H1 (cell line): ENCODE data around the gene EFCAB3. TPM values are rescaled to one million over a fixed set of nuclear protein-coding genes. Genes with fewer than 3 reads are reported as not detected.

Source experiments
- CTCF ChIA-PET: fragments of 300-600 bp; sonication (Branson Sonifier 250); formaldehyde crosslinking; loops from one replicate; lab custom pipeline; 2021; ENCODE audit not compliant: partially characterized antibody; lab: Charles Lee
- POLR2A ChIA-PET: fragments of 300-600 bp; sonication (Branson Sonifier 250); formaldehyde crosslinking; loops from one replicate; lab custom pipeline; 2021; ENCODE audit warnings: inconsistent platforms; ENCODE audit not compliant: partially characterized antibody; lab: Charles Lee
- DNase-seq, 2 experiments: peaks; one replicate each; pipeline versions ENCODE4 v3.0.0 to v3.0.0-alpha.2; 2010 to 2022; ENCODE audit warnings: low spot score in 2 of 2, low read depth in 1 of 2, mixed read lengths in 1 of 2
- FAIRE-seq: peaks from 2 replicates; lab custom pipeline; 2011; peaks lifted over from hg19 to GRCh38; lab: Jason Lieb, UNC
- H2AFZ ChIP-seq: 2 replicates; pipeline ENCODE4 v1.8.1; 2012; ENCODE audit warnings: low read length, inconsistent platforms
- H2AK5ac ChIP-seq: 2 replicates; pipeline ENCODE4 v1.6.1; 2013; ENCODE audit warnings: low read depth, low read length
- H2BK120ac ChIP-seq: replicated peaks from 2 replicates; pipeline ENCODE3; 2013; ENCODE audit warnings: low read depth, low read length, inconsistent platforms
- H2BK12ac ChIP-seq: 2 replicates; pipeline ENCODE4 v1.6.1; 2013; ENCODE audit warnings: low read depth, low read length
- H2BK15ac ChIP-seq: 2 replicates; pipeline ENCODE4 v1.6.1; 2013; ENCODE audit warnings: low read length
- H2BK20ac ChIP-seq: 2 replicates; pipeline ENCODE4 v1.6.1; 2013; ENCODE audit warnings: low read length
- H2BK5ac ChIP-seq: 2 replicates; pipeline ENCODE4 v1.6.1; 2013; ENCODE audit warnings: low read depth, low read length
- H3K14ac ChIP-seq: 2 replicates; pipeline ENCODE4 v1.6.1; 2013; ENCODE audit warnings: inconsistent platforms; ENCODE audit not compliant: insufficient read length
- H3K18ac ChIP-seq: 2 replicates; pipeline ENCODE4 v1.6.1; 2013; ENCODE audit warnings: low read length; ENCODE audit errors: extremely low read depth
- H3K23ac ChIP-seq: 2 replicates; pipeline ENCODE4 v1.6.1; 2013; ENCODE audit warnings: inconsistent platforms; ENCODE audit not compliant: insufficient read length
- H3K23me2 ChIP-seq: 2 replicates; pipeline ENCODE4 v1.6.1; 2013; ENCODE audit warnings: low read depth, low read length
- H3K27ac ChIP-seq: 2 replicates; pipeline ENCODE4 v1.6.1; 2011; ENCODE audit warnings: low read depth, low read length, inconsistent platforms
- H3K27me3 ChIP-seq, 4 experiments: replicated peaks in 1 of 4; 1 replicate in 1 of 4; 2 replicates in 3 of 4; pipeline versions ENCODE4 v1.6.1 to v1.8.1; 2011 to 2013; ENCODE audit warnings: low read length in 3 of 4, mild to moderate bottlenecking in 3 of 4, inconsistent platforms in 2 of 4, mixed read lengths in 2 of 4, moderate library complexity in 1 of 4; ENCODE audit not compliant: control insufficient read depth in 3 of 4, insufficient read depth in 3 of 4; ENCODE audit errors: extremely low read depth in 1 of 4
- H3K36me3 ChIP-seq, 4 experiments: 2 replicates each; pipeline versions ENCODE4 v1.6.1 to v1.8.1; 2011 to 2013; ENCODE audit warnings: mild to moderate bottlenecking in 4 of 4, low read length in 3 of 4, moderate library complexity in 2 of 4, control low read depth in 1 of 4, inconsistent platforms in 1 of 4; ENCODE audit not compliant: insufficient read depth in 4 of 4, control insufficient read depth in 2 of 4
- H3K4ac ChIP-seq: replicated peaks from 2 replicates; pipeline ENCODE3; 2013; ENCODE audit warnings: low read length, low read depth, mixed read lengths, inconsistent platforms; ENCODE audit not compliant: insufficient read length
- H3K4me1 ChIP-seq, 4 experiments: replicated peaks in 1 of 4; 1 replicate in 1 of 4; 2 replicates in 3 of 4; pipeline versions ENCODE4 v1.6.1 to v1.8.1; 2011 to 2013; ENCODE audit warnings: low read length in 3 of 4, inconsistent platforms in 2 of 4, mixed read lengths in 1 of 4; ENCODE audit not compliant: insufficient read depth in 4 of 4, control insufficient read depth in 3 of 4
- H3K4me2 ChIP-seq, 2 experiments: 2 replicates each; pipeline versions ENCODE4 v1.6.1 to v1.8.1; 2011 to 2013; ENCODE audit warnings: low read depth in 2 of 2, low read length in 2 of 2, control low read depth in 1 of 2, inconsistent platforms in 1 of 2, mild to moderate bottlenecking in 1 of 2; ENCODE audit not compliant: insufficient read depth in 1 of 2
- H3K4me3 ChIP-seq, 4 experiments: fragments of 200-600, 300-600 bp in 1 of 4; sonication (generic), shearing (Covaris generic), sonication (Bioruptor Twin) in 1 of 4; 2 replicates each; pipeline versions ENCODE4 v1.5.1 to v1.8.1; 2011 to 2016; ENCODE audit warnings: low read length in 4 of 4, low read depth in 3 of 4, control low read depth in 2 of 4, inconsistent platforms in 2 of 4, mild to moderate bottlenecking in 2 of 4, mixed read lengths in 1 of 4, moderate library complexity in 1 of 4; ENCODE audit not compliant: insufficient read depth in 2 of 4; ENCODE audit errors: extremely low read depth in 1 of 4
- H3K56ac ChIP-seq: replicated peaks from 2 replicates; pipeline ENCODE3; 2013; ENCODE audit warnings: low read depth, mild to moderate bottlenecking, mixed read lengths, low read length, inconsistent platforms; ENCODE audit not compliant: insufficient read length
- H3K79me1 ChIP-seq: 2 replicates; pipeline ENCODE4 v1.6.1; 2013; ENCODE audit warnings: low read depth, low read length, control low read depth
- H3K79me2 ChIP-seq, 2 experiments: 2 replicates each; pipeline versions ENCODE4 v1.6.1 to v1.8.1; 2012 to 2013; ENCODE audit warnings: low read length in 2 of 2, mild to moderate bottlenecking in 2 of 2, inconsistent platforms in 1 of 2; ENCODE audit not compliant: insufficient read depth in 2 of 2, control insufficient read depth in 1 of 2
- H3K9ac ChIP-seq, 4 experiments: replicated peaks in 1 of 4; 1 replicate in 1 of 4; 2 replicates in 3 of 4; pipeline versions ENCODE4 v1.6.1 to v1.8.1; 2011 to 2013; ENCODE audit warnings: low read depth in 3 of 4, low read length in 3 of 4, control low read depth in 2 of 4, mild to moderate bottlenecking in 2 of 4, moderate library complexity in 2 of 4, inconsistent platforms in 1 of 4; ENCODE audit errors: extremely low read depth in 1 of 4
- H3K9me3 ChIP-seq, 2 experiments: 2 replicates each; pipeline versions ENCODE4 v1.6.1 to v1.8.1; 2012 to 2013; ENCODE audit warnings: mild to moderate bottlenecking in 2 of 2, moderate library complexity in 2 of 2, control low read depth in 1 of 2, inconsistent platforms in 1 of 2, low read depth in 1 of 2, low read length in 1 of 2, mixed read lengths in 1 of 2; ENCODE audit not compliant: insufficient read depth in 2 of 2
- H4K20me1 ChIP-seq, 2 experiments: replicated peaks in 1 of 2; 2 replicates each; pipeline versions ENCODE3 to v1.8.1; 2011 to 2013; ENCODE audit warnings: inconsistent platforms in 2 of 2, low read length in 2 of 2, mild to moderate bottlenecking in 1 of 2; ENCODE audit not compliant: insufficient read depth in 2 of 2, control insufficient read depth in 1 of 2
- H4K5ac ChIP-seq: 2 replicates; pipeline ENCODE4 v1.6.1; 2013; ENCODE audit warnings: low read length, low read depth, mixed read lengths, inconsistent platforms; ENCODE audit not compliant: insufficient read length
- H4K8ac ChIP-seq: 2 replicates; pipeline ENCODE4 v1.8.0; 2013; ENCODE audit warnings: mild to moderate bottlenecking, moderate library complexity, low read length, inconsistent platforms; ENCODE audit not compliant: insufficient read depth; ENCODE audit errors: extremely low read depth
- H4K91ac ChIP-seq: replicated peaks from 2 replicates; pipeline ENCODE3; 2013; ENCODE audit warnings: low read length, mixed read lengths, inconsistent platforms; ENCODE audit not compliant: insufficient read length
- CBX8 ChIP-seq: fragments of 300-800, 300-1000 bp; sonication (generic); IDR thresholded peaks from 2 replicates; pipeline ENCODE4 v1.7.1; 2016; ENCODE audit warnings: low read depth, low read length, borderline replicate concordance
- FOSL1 ChIP-seq: IDR thresholded peaks from 2 replicates; pipeline ENCODE4 v1.6.1; 2011; ENCODE audit warnings: mild to moderate bottlenecking, low read depth, low read length, moderate library complexity; ENCODE audit not compliant: insufficient read depth
- SIX5 ChIP-seq: IDR thresholded peaks from 2 replicates; pipeline ENCODE4 v1.6.1; 2011; ENCODE audit warnings: mild to moderate bottlenecking, low read depth, low read length
- YY1 ChIP-seq: IDR thresholded peaks from 2 replicates; pipeline ENCODE4 v1.6.1; 2011; ENCODE audit warnings: low read depth, mild to moderate bottlenecking, low read length
- WGBS, 2 experiments: shearing (Covaris generic) in 1 of 2; methylation state at CpG; one replicate each; pipeline versions ENCODE4 v1.1.6 to v1.1.7; 2013 to 2015; ENCODE audit warnings: low lambda C conversion rate in 2 of 2, mixed read lengths in 2 of 2, inconsistent platforms in 1 of 2, low coverage in 1 of 2, missing lambda C conversion rate in 1 of 2; ENCODE audit not compliant: insufficient replicate concordance in 2 of 2, insufficient coverage in 1 of 2, insufficient read length in 1 of 2; ENCODE audit errors: extremely low coverage in 1 of 2, missing lambda C conversion rate in 1 of 2; 5-methylcytosine and 5-hydroxymethylcytosine counted together
- polyA plus RNA-seq, 7 experiments: library from polyadenylated mRNA; depleted of rRNA in 3 of 7; stranded (reverse) in 5 of 7; unstranded in 2 of 7; fragments of >200 nt in 5 of 7; fragments of 200-250 nt in 2 of 7; gene quantifications; 1 replicate in 5 of 7; 2 replicates in 1 of 7; 4 replicates in 1 of 7; pipeline versions ENCODE4 v1.2.1 to v1.2.3, GENCODE V29; 2011 to 2013; ENCODE audit warnings: missing spikeins in 2 of 7, mixed read lengths in 2 of 7
- total RNA-seq: library from RNA; stranded (reverse); fragmentation: NEBNext Ultra II Directional; extraction: Animal tissue kit (Norgen Biotek cat#: 25700); gene quantifications from 2 replicates; pipeline ENCODE4 v1.2.1, GENCODE V29; 2021

EFCAB3 gene
- total and polyA plus RNA-seq, 2 of the 8 experiments (the other 6 are each of a cell fraction or from before 2014, with no cell fraction given), result not detected

DNA sequence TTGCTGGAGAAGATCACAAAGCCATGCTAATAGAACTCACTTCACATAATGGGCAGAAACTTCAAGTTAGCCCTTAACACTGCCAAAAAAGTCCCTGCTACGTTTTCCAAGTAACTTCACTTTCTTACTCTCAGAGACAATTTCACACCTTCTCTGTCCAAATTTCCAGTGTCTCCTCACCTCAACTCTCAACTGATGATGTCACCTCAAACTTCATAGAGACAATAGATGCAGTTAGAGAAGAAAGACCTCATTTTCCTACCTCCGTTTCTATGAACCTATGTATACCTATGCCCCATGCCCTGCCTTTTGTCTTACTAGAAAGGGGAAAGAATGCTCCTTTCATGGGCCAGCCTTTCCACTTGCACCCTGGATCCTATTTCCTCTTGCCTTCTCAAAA lies 14.2 kb upstream of the EFCAB3 start:
- peaks cover 0 to 2% of the 10 kb centered on the region in 2 experiments; a peak in 1 of 4 replicates for H3K9me3 ChIP-seq
- ChIA-PET POLR2A (interaction anchor here (1.3 kb wide), 1 partner anchor 9 kb away, joined by 3 read pairs; no protein-coding TSS in a partner anchor), CTCF (no interaction called here)
- no peaks in the 10 kb centered on the region; the same call in 1 of the 2 replicates for H3K23me2 ChIP-seq
- DNase-seq (no peak), FAIRE-seq (no peak)
- no peak overlapping the region for H2BK12ac ChIP-seq
- H2BK20ac ChIP-seq, result no peak overlapping the region
- no peak overlapping the region for H3K56ac ChIP-seq
- no peak overlapping the region for H3K4ac ChIP-seq
- no peak overlapping the region for H3K14ac ChIP-seq
- WGBS, 2 experiments, result 76% methylated on average over 2 of the region's 2 CpGs; no CpG with 5 or more reads in 1 of the 2 experiments
- H3K79me1 ChIP-seq, result no peaks in the 10 kb centered on the region
- no peak overlapping the region for H3K18ac ChIP-seq
- H3K9ac ChIP-seq, result no peak overlapping the region
- H2BK120ac ChIP-seq, result no peak overlapping the region
- no peak overlapping the region for H4K91ac ChIP-seq
- H3K36me3 ChIP-seq, result no peaks in the 10 kb centered on the region
- no peak overlapping the region for H3K23ac ChIP-seq
- no peak overlapping the region for H2BK15ac ChIP-seq
- no peak overlapping the region for H4K8ac ChIP-seq
- no peak overlapping the region for H4K5ac ChIP-seq
- no peak overlapping the region for H2AFZ ChIP-seq
- H2AK5ac ChIP-seq, result no peak overlapping the region
- H3K27me3 ChIP-seq, result no peaks in the 10 kb centered on the region
- no peak overlapping the region for H2BK5ac ChIP-seq
- no peak overlapping the region for H3K27ac ChIP-seq
- no peaks in the 10 kb centered on the region for H3K79me2 ChIP-seq
- H3K4me3 ChIP-seq, result no peak overlapping the region
- H3K4me2 ChIP-seq, result no peak overlapping the region
- H3K4me1 ChIP-seq, result no peaks in the 10 kb centered on the region
- H4K20me1 ChIP-seq, result no peaks in the 10 kb centered on the region
- TF ChIP-seq CBX8 (no peak), SIX5 (no peak), YY1 (no peak), FOSL1 (no peak)
